ENCODE results near the gene TMEM87A. TPM values are rescaled to one million over a fixed set of nuclear protein-coding genes. Genes with fewer than 3 reads are reported as not detected.

The TMEM87A gene
- polyA plus RNA-seq, 2 of the 4 experiments (the other 2 are of a cell fraction) = 30.3 to 49.8 TPM

DNA sequence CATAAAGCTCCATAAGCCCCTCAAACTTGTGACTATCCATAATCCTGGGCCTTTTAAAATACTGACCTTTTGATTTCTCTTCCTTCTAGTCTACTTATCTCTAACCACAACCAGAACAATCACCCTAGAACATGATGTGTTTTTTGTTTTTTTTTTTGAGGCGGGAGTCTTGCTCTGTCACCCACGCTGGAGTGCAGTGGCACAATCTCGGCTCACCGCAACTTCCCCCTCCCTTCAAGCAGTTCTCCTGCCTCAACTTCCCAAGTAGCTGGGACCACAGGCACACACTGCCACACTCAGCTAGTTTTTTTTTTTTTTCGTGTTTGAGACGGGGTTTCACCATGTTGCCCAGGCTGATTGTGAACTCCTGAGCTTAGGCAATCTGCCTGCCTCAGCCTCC lies 90.3 kb downstream of the TMEM87A start:
- 89% methylated on average over 6 of the region's 6 CpGs for WGBS (ENCODE audit: missing lambda C conversion rate)
- no peak for FAIRE-seq

DNA sequence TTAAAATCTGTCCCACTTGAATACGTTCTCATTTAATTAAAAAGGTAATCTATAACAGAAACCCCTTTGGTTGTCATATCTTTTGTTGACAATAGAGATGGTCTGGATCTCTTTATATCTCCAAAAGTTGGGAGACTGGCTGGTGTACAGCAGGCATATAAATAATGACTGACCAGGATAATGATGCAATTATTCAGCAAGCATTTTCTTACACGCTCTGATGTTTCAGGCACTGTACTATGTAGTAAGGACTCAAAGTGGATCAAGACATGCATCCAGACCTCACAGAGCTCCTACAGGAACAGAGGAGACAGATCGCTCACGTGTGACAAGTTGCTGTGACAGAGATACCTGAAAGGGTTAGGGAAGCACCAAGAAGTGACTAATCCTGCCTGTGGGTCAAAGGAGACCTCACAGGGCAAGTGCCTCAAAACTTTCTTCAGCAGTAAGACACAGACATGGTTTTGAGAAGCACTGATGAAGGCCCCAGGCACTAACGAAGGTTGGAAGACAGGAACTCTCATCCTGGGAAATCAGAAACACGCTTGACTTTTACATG lies 90.8 kb downstream of the TMEM87A start:
- no peak for DNase-seq (ENCODE audit: low read depth in 1 of 2, low spot score in 1 of 2)
- ATAC-seq = no peak
- Histone ChIP-seq H3K4me2 (no peak overlapping the region), H3K4me1 (no peaks in the 10 kb centered on the region), H3K4me3 (no peak overlapping the region), H3K9me3 (no peaks in the 10 kb centered on the region), H3K27ac (no peak overlapping the region)
- CTCF ChIA-PET = interaction anchor here (0.6 kb wide), 1 partner anchor 176 kb away, joined by 3 read pairs; no protein-coding TSS in a partner anchor
- no peak for FAIRE-seq
- POLR2A ChIA-PET = no interaction called here
- WGBS (ENCODE audit: missing lambda C conversion rate) = 91% methylated on average over 6 of the region's 6 CpGs
- TF ChIP-seq, protein P1, sequence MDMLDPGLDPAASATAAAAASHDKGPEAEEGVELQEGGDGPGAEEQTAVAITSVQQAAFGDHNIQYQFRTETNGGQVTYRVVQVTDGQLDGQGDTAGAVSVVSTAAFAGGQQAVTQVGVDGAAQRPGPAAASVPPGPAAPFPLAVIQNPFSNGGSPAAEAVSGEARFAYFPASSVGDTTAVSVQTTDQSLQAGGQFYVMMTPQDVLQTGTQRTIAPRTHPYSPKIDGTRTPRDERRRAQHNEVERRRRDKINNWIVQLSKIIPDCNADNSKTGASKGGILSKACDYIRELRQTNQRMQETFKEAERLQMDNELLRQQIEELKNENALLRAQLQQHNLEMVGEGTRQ (IDR thresholded peaks at IDR 0.05) = no peak
- no peak for TF ChIP-seq PHF8 (IDR thresholded peaks at IDR 0.05; ENCODE audit: borderline replicate concordance, low read depth)
- no peak for TF ChIP-seq POLR2AphosphoS2 (conservative IDR thresholded peaks at IDR 0.05; ENCODE audit: low read length)
- TF ChIP-seq CHD2 (IDR thresholded peaks at IDR 0.05; ENCODE audit: low read length, partially characterized antibody) = no peak
- TF ChIP-seq, protein P2, sequence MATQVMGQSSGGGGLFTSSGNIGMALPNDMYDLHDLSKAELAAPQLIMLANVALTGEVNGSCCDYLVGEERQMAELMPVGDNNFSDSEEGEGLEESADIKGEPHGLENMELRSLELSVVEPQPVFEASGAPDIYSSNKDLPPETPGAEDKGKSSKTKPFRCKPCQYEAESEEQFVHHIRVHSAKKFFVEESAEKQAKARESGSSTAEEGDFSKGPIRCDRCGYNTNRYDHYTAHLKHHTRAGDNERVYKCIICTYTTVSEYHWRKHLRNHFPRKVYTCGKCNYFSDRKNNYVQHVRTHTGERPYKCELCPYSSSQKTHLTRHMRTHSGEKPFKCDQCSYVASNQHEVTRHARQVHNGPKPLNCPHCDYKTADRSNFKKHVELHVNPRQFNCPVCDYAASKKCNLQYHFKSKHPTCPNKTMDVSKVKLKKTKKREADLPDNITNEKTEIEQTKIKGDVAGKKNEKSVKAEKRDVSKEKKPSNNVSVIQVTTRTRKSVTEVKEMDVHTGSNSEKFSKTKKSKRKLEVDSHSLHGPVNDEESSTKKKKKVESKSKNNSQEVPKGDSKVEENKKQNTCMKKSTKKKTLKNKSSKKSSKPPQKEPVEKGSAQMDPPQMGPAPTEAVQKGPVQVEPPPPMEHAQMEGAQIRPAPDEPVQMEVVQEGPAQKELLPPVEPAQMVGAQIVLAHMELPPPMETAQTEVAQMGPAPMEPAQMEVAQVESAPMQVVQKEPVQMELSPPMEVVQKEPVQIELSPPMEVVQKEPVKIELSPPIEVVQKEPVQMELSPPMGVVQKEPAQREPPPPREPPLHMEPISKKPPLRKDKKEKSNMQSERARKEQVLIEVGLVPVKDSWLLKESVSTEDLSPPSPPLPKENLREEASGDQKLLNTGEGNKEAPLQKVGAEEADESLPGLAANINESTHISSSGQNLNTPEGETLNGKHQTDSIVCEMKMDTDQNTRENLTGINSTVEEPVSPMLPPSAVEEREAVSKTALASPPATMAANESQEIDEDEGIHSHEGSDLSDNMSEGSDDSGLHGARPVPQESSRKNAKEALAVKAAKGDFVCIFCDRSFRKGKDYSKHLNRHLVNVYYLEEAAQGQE (IDR thresholded peaks at IDR 0.05) = no peak
- no peak for TF ChIP-seq BHLHE40 (IDR thresholded peaks at IDR 0.05; ENCODE audit: low read depth, low read length)
- TF ChIP-seq, protein P3, sequence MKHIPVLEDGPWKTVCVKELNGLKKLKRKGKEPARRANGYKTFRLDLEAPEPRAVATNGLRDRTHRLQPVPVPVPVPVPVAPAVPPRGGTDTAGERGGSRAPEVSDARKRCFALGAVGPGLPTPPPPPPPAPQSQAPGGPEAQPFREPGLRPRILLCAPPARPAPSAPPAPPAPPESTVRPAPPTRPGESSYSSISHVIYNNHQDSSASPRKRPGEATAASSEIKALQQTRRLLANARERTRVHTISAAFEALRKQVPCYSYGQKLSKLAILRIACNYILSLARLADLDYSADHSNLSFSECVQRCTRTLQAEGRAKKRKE (CRISPR knock-in tag; IDR thresholded peaks at IDR 0.05; ENCODE audit: low read depth) = no peak
- no peak for TF ChIP-seq NFE2L2 (conservative IDR thresholded peaks at IDR 0.05; ENCODE audit: low read length)
- TF ChIP-seq, protein P4, sequence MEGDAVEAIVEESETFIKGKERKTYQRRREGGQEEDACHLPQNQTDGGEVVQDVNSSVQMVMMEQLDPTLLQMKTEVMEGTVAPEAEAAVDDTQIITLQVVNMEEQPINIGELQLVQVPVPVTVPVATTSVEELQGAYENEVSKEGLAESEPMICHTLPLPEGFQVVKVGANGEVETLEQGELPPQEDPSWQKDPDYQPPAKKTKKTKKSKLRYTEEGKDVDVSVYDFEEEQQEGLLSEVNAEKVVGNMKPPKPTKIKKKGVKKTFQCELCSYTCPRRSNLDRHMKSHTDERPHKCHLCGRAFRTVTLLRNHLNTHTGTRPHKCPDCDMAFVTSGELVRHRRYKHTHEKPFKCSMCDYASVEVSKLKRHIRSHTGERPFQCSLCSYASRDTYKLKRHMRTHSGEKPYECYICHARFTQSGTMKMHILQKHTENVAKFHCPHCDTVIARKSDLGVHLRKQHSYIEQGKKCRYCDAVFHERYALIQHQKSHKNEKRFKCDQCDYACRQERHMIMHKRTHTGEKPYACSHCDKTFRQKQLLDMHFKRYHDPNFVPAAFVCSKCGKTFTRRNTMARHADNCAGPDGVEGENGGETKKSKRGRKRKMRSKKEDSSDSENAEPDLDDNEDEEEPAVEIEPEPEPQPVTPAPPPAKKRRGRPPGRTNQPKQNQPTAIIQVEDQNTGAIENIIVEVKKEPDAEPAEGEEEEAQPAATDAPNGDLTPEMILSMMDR (IDR thresholded peaks at IDR 0.05) = no peak

More for the DNA sequence above, 90.3 kb downstream of the TMEM87A start:
- Histone ChIP-seq H3K4me1 (no peaks in the 10 kb centered on the region), H3K27ac (no peak overlapping the region), H3K9me3 (no peaks in the 10 kb centered on the region), H3K4me2 (no peak overlapping the region), H3K4me3 (no peak overlapping the region)
- ChIA-PET POLR2A (no interaction called here), CTCF (interaction anchor here (0.6 kb wide), 1 partner anchor 177 kb away, joined by 3 read pairs; no protein-coding TSS in a partner anchor)
- no peak for TF ChIP-seq MAZ (IDR thresholded peaks at IDR 0.05; ENCODE audit: borderline replicate concordance, low read depth, low read length)
- no peak for TF ChIP-seq HDAC2 (IDR thresholded peaks at IDR 0.05)
- TF ChIP-seq FOSL2 (IDR thresholded peaks at IDR 0.05) = no peak
- no peak for TF ChIP-seq FOSL2 (CRISPR knock-in tag; IDR thresholded peaks at IDR 0.05)
- TF ChIP-seq RARB (CRISPR knock-in tag; IDR thresholded peaks at IDR 0.05) = no peak
- no peak for TF ChIP-seq ESRRA (IDR thresholded peaks at IDR 0.05; ENCODE audit: borderline replicate concordance, low read length)
- TF ChIP-seq RAD21 (conservative IDR thresholded peaks at IDR 0.05 in 1 of 2, IDR thresholded peaks at IDR 0.05 in 1 of 2) = no peak
- TF ChIP-seq, protein P5, sequence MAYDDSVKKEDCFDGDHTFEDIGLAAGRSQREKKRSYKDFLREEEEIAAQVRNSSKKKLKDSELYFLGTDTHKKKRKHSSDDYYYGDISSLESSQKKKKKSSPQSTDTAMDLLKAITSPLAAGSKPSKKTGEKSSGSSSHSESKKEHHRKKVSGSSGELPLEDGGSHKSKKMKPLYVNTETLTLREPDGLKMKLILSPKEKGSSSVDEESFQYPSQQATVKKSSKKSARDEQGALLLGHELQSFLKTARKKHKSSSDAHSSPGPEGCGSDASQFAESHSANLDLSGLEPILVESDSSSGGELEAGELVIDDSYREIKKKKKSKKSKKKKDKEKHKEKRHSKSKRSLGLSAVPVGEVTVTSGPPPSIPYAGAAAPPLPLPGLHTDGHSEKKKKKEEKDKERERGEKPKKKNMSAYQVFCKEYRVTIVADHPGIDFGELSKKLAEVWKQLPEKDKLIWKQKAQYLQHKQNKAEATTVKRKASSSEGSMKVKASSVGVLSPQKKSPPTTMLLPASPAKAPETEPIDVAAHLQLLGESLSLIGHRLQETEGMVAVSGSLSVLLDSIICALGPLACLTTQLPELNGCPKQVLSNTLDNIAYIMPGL (CRISPR knock-in tag; IDR thresholded peaks at IDR 0.05; ENCODE audit: borderline replicate concordance) = no peak
- TF ChIP-seq ZSCAN20 (CRISPR knock-in tag; IDR thresholded peaks at IDR 0.05) = no peak
- no peak for TF ChIP-seq CEBPB (IDR thresholded peaks at IDR 0.05)
- TF ChIP-seq FOSB (CRISPR knock-in tag; IDR thresholded peaks at IDR 0.05) = no peak
- TF ChIP-seq, protein P6, sequence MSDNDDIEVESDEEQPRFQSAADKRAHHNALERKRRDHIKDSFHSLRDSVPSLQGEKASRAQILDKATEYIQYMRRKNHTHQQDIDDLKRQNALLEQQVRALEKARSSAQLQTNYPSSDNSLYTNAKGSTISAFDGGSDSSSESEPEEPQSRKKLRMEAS (IDR thresholded peaks at IDR 0.05) = no peak
- TF ChIP-seq, protein P7, sequence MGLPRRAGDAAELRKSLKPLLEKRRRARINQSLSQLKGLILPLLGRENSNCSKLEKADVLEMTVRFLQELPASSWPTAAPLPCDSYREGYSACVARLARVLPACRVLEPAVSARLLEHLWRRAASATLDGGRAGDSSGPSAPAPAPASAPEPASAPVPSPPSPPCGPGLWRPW (IDR thresholded peaks at IDR 0.05) = no peak
- TF ChIP-seq, protein P8, sequence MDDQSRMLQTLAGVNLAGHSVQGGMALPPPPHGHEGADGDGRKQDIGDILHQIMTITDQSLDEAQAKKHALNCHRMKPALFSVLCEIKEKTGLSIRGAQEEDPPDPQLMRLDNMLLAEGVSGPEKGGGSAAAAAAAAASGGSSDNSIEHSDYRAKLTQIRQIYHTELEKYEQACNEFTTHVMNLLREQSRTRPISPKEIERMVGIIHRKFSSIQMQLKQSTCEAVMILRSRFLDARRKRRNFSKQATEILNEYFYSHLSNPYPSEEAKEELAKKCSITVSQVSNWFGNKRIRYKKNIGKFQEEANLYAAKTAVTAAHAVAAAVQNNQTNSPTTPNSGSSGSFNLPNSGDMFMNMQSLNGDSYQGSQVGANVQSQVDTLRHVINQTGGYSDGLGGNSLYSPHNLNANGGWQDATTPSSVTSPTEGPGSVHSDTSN (IDR thresholded peaks at IDR 0.05) = no peak
- TF ChIP-seq JUN (IDR thresholded peaks at IDR 0.05) = no peak
- TF ChIP-seq TP53 (CRISPR knock-in tag; IDR thresholded peaks at IDR 0.05) = no peak
- TF ChIP-seq, protein P3 (CRISPR knock-in tag; IDR thresholded peaks at IDR 0.05; ENCODE audit: low read depth) = no peak
- TF ChIP-seq RCOR1 (IDR thresholded peaks at IDR 0.05; ENCODE audit: low read depth, low read length) = no peak
- no peak for TF ChIP-seq CHD4 (IDR thresholded peaks at IDR 0.05; ENCODE audit: borderline replicate concordance)
- ATAC-seq (no peak), DNase-seq (ENCODE audit: low read depth in 1 of 2, low spot score in 1 of 2) (no peak)

All from A549 (cell line).